Measurements from ENCODE around the gene LRPAP1.
A peak's percentile ranks its signal among the peaks of the same experiment; 100 is the strongest.

The LRPAP1 gene

GRCh38 chr4:3485011-3485791 is 47.0 kb downstream of the LRPAP1 start:
- DNase-seq (ENCODE audit: low read depth in 2 of 2) = no peak

- DNase-seq (ENCODE audit: low read depth in 2 of 2) = no peak
Measured at GRCh38 chr4:3484057-3484973, 47.9 kb downstream of the LRPAP1 start.

GRCh38 chr4:3483471-3483921 is 48.7 kb downstream of the LRPAP1 start:
- DNase-seq (ENCODE audit: low read depth in 2 of 2) = no peak

- DNase-seq (ENCODE audit: low read depth in 2 of 2) = no peak
Measured at GRCh38 chr4:3482707-3483106, 49.5 kb downstream of the LRPAP1 start.

GRCh38 chr4:3481783-3482393 is 50.3 kb downstream of the LRPAP1 start:
- no peak for DNase-seq (ENCODE audit: low read depth in 2 of 2)

GRCh38 chr4:3481113-3481531 is 51.1 kb downstream of the LRPAP1 start:
- DNase-seq (ENCODE audit: low read depth in 2 of 2) = no peak

GRCh38 chr4:3480528-3481112 is 51.6 kb downstream of the LRPAP1 start:
- DNase-seq (ENCODE audit: low read depth in 2 of 2) = peak; percentile 35 to 74

GRCh38 chr4:3479358-3480101 is 52.7 kb downstream of the LRPAP1 start:
- DNase-seq (ENCODE audit: low read depth in 2 of 2) = no peak

- no peak for DNase-seq (ENCODE audit: low read depth in 2 of 2)
Measured at GRCh38 chr4:3478446-3479357, 53.5 kb downstream of the LRPAP1 start.

GRCh38 chr4:3477750-3478430 is 54.3 kb downstream of the LRPAP1 start:
- DNase-seq (ENCODE audit: low read depth in 2 of 2) = no peak

- no peak for DNase-seq (ENCODE audit: low read depth in 2 of 2)
Measured at GRCh38 chr4:3476936-3477749, 55.1 kb downstream of the LRPAP1 start.

GRCh38 chr4:3476341-3476747 is 55.9 kb downstream of the LRPAP1 start:
- no peak for DNase-seq (ENCODE audit: low read depth in 2 of 2)

- DNase-seq (ENCODE audit: low read depth in 2 of 2) = no peak
Measured at GRCh38 chr4:3475713-3476260, 56.4 kb downstream of the LRPAP1 start.

GRCh38 chr4:3475041-3475712 is 57.0 kb downstream of the LRPAP1 start:
- DNase-seq (ENCODE audit: low read depth in 2 of 2) = no peak

GRCh38 chr4:3473996-3474765 is 58.0 kb downstream of the LRPAP1 start:
- DNase-seq (ENCODE audit: low read depth in 2 of 2) = no peak

GRCh38 chr4:3473181-3473950 is 58.9 kb downstream of the LRPAP1 start:
- DNase-seq (ENCODE audit: low read depth in 2 of 2) = no peak
